K562 (cell line): ENCODE results near the gene RSPH9. TPM values are rescaled to one million over a fixed set of nuclear protein-coding genes. Genes with fewer than 3 reads are reported as not detected.

Experiments used
- ATAC-seq: fragments of 200-7000 bp; cut with Tn5 transposase; 3 replicates; pipeline ENCODE4 v1.9.1; 2020; ENCODE audit warnings: moderate library complexity
- BruUV-seq: library from RNA; stranded (reverse); fragments of 400-500 nt; replicated peaks from 2 replicates; lab custom pipeline; 2021; lab: Mats Ljungman, UMichigan
- CTCF ChIA-PET: fragments of 300-600 bp; formaldehyde crosslinking; extraction: SDS; loops from one replicate; lab custom pipeline; 2021; ENCODE audit warnings: low intra/inter-chr PET ratio; lab: Yijun Ruan, JAX
- POLR2A ChIA-PET: fragments of 300-600, 350-650 bp; sonication (Branson Sonifier 250); formaldehyde crosslinking; extraction: SDS; loops from one replicate; lab custom pipeline; 2021; ENCODE audit warnings: antibody characterized with exemption, inconsistent platforms; lab: Yijun Ruan, JAX
- DNase-seq, 4 experiments: peaks; one replicate each; pipeline versions ENCODE4 v3.0.0 to v3.0.0-alpha.2; 2011 to 2018; ENCODE audit warnings: low spot score in 3 of 4, mixed read lengths in 3 of 4; ENCODE audit errors: extremely low read depth in 1 of 4
- FAIRE-seq: peaks from 2 replicates; lab custom pipeline; 2011; peaks lifted over from hg19 to GRCh38; lab: Jason Lieb, UNC
- H2AFZ ChIP-seq: 2 replicates; pipeline ENCODE4 v1.6.0; 2011; ENCODE audit warnings: low read depth, low read length, control low read depth, inconsistent platforms
- H3K27ac ChIP-seq: fragments of 200-600 bp; 3 replicates; pipeline ENCODE4 v1.8.0; 2011; ENCODE audit warnings: low read depth, mild to moderate bottlenecking, control low read depth, inconsistent platforms, low read length, moderate library complexity, mixed read lengths; ENCODE audit errors: extremely low read depth
- H3K27me3 ChIP-seq, 2 experiments: fragments of 300-600 bp in 1 of 2; 2 replicates in 1 of 2; 3 replicates in 1 of 2; pipeline versions ENCODE4 v1.6.0 to v1.8.0; 2011; ENCODE audit warnings: inconsistent platforms in 2 of 2, low read length in 2 of 2, mild to moderate bottlenecking in 1 of 2, mixed read lengths in 1 of 2, moderate library complexity in 1 of 2; ENCODE audit not compliant: control insufficient read depth in 2 of 2, insufficient read depth in 2 of 2
- H3K36me3 ChIP-seq: fragments of 300-600 bp; 3 replicates; pipeline ENCODE4 v1.8.0; 2011; ENCODE audit warnings: mild to moderate bottlenecking, low read length, inconsistent platforms; ENCODE audit not compliant: control insufficient read depth, insufficient read depth
- H3K4me1 ChIP-seq, 2 experiments: fragments of 200-600 bp in 1 of 2; replicated peaks in 1 of 2; 2 replicates in 1 of 2; 3 replicates in 1 of 2; pipeline versions ENCODE4 v1.5.1 to v1.8.0; 2011; ENCODE audit warnings: inconsistent platforms in 2 of 2, low read length in 2 of 2, mild to moderate bottlenecking in 1 of 2, mixed read lengths in 1 of 2, moderate library complexity in 1 of 2; ENCODE audit not compliant: control insufficient read depth in 2 of 2, insufficient read depth in 2 of 2
- H3K4me2 ChIP-seq: 2 replicates; pipeline ENCODE4 v1.6.1; 2011; ENCODE audit warnings: low read length, control low read depth, inconsistent platforms, mixed read lengths; ENCODE audit not compliant: insufficient read depth
- H3K4me3 ChIP-seq: fragments of 200-600 bp; sonication (generic), shearing (Covaris generic); 2 replicates; pipeline ENCODE4 v1.5.1; 2016; ENCODE audit warnings: control low read depth, inconsistent platforms
- H3K79me2 ChIP-seq: fragments of 200-600 bp; 3 replicates; pipeline ENCODE4 v1.8.0; 2011; ENCODE audit warnings: low read length, inconsistent platforms; ENCODE audit not compliant: control insufficient read depth, insufficient read depth
- H3K9ac ChIP-seq, 2 experiments: 2 replicates each; pipeline versions ENCODE4 v1.6.0 to v1.6.1; 2011; ENCODE audit warnings: low read depth in 2 of 2, low read length in 2 of 2, control low read depth in 1 of 2, inconsistent platforms in 1 of 2, mild to moderate bottlenecking in 1 of 2, mixed read lengths in 1 of 2; ENCODE audit not compliant: insufficient read depth in 1 of 2
- H3K9me1 ChIP-seq: one replicate; pipeline ENCODE4 v1.6.0; 2011; ENCODE audit warnings: inconsistent platforms, mild to moderate bottlenecking, low read length, moderate library complexity; ENCODE audit not compliant: control insufficient read depth, insufficient read depth
- H3K9me3 ChIP-seq: replicated peaks from 2 replicates; pipeline ENCODE4 v1.5.1; 2011; ENCODE audit warnings: low read depth, low read length, inconsistent platforms; ENCODE audit not compliant: control insufficient read depth, insufficient read depth
- H4K20me1 ChIP-seq: replicated peaks from 2 replicates; pipeline ENCODE4 v1.6.1; 2011; ENCODE audit warnings: low read length, inconsistent platforms, mixed read lengths; ENCODE audit not compliant: control insufficient read depth, insufficient read depth
- EHMT2 ChIP-seq: fragments of 450-650 bp; IDR thresholded peaks from 2 replicates; pipeline ENCODE4 v1.6.1; 2018; ENCODE audit warnings: antibody characterized with exemption
- ETS2 ChIP-seq: IDR thresholded peaks from 2 replicates; pipeline ENCODE4 v1.6.1; 2016; ENCODE audit warnings: borderline replicate concordance, missing genetic modification characterization, mild to moderate bottlenecking, moderate library complexity, missing compliant biosample characterization; ENCODE audit not compliant: poor library complexity, severe bottlenecking
- ID3 ChIP-seq, 2 experiments: fragments of 250-450 bp in 1 of 2; fragments of 450-650 bp in 1 of 2; sonication (Bioruptor Pico) in 1 of 2; IDR thresholded peaks; 2 replicates each; pipeline versions ENCODE4 v1.6.1 to v1.8.0; 2016 to 2021; ENCODE audit warnings: mild to moderate bottlenecking in 2 of 2, moderate library complexity in 2 of 2, missing compliant biosample characterization in 1 of 2, missing genetic modification characterization in 1 of 2
- IRF2 ChIP-seq: sonication (generic); formaldehyde crosslinking; IDR thresholded peaks from 2 replicates; pipeline ENCODE4 v1.8.1; 2022; ENCODE audit warnings: mild to moderate bottlenecking, missing genetic modification reagents
- KLF6 ChIP-seq: fragments of 250-450 bp; sonication (Bioruptor Pico); IDR thresholded peaks from 2 replicates; pipeline ENCODE4 v1.4.0; 2020; ENCODE audit warnings: mild to moderate bottlenecking, moderate library complexity, borderline replicate concordance
- POU5F1 ChIP-seq: fragments of 150-350 bp; IDR thresholded peaks from 2 replicates; pipeline ENCODE4 v1.6.1; 2014; ENCODE audit warnings: borderline replicate concordance, low read length, low read depth, mild to moderate bottlenecking; ENCODE audit not compliant: partially characterized antibody
- ZFX ChIP-seq: sonication (generic); formaldehyde crosslinking; IDR thresholded peaks from 2 replicates; pipeline ENCODE4 v1.8.0; 2022; ENCODE audit warnings: mild to moderate bottlenecking, missing genetic modification reagents, moderate library complexity
- WGBS: fragments of 100-300 bp; shearing (Covaris generic); methylation state at CpG from one replicate; pipeline ENCODE4 v1.1.6; 2016; ENCODE audit warnings: low coverage, mixed read lengths; ENCODE audit not compliant: insufficient coverage; ENCODE audit errors: missing lambda C conversion rate; 5-methylcytosine and 5-hydroxymethylcytosine counted together
- in situ Hi-C: fragments of 300-500 bp; cut with MboI; formaldehyde crosslinking; loops from 4 replicates; pipeline ENCODE4 v1.15.0; 2018; ENCODE audit warnings: inconsistent platforms, mixed read lengths
- intact Hi-C: fragments of 100-400 bp; cut with micrococcal nuclease; formaldehyde crosslinking; loops from 2 replicates; pipeline ENCODE4 v1.14.2; 2022
- polyA plus RNA-seq, 8 experiments: library from polyadenylated mRNA; depleted of rRNA in 4 of 8; stranded (reverse) in 5 of 8; unstranded in 3 of 8; fragments of >200 nt; fragmentation: Nextera tagmentation in 2 of 8; fragmentation: Illumina TruSeq in 1 of 8; extraction: Ambion mirVana in 2 of 8; extraction: Trizol in 1 of 8; gene quantifications; 2 replicates each; pipeline versions ENCODE4 v1.2.1 to v1.2.3, GENCODE V29; 2011 to 2014; ENCODE audit warnings: inconsistent platforms in 1 of 8, missing spikeins in 1 of 8
- total RNA-seq, 7 experiments: library from RNA; depleted of rRNA in 6 of 7; stranded (reverse); fragments of >200 nt in 6 of 7; fragmentation: Illumina TruSeq in 2 of 7; extraction: Trizol in 2 of 7; gene quantifications; 2 replicates each; pipeline versions ENCODE4 v1.2.1 to v1.2.3, GENCODE V29; 2011 to 2021; ENCODE audit warnings: low replicate concordance in 1 of 7

RSPH9 gene
- total and polyA plus RNA-seq, 9 of the 15 experiments (the other 6 are each of a cell fraction or from before 2014, with no cell fraction given) = 0.05 to 0.60 (median 0.39) TPM; not detected in 6

DNA sequence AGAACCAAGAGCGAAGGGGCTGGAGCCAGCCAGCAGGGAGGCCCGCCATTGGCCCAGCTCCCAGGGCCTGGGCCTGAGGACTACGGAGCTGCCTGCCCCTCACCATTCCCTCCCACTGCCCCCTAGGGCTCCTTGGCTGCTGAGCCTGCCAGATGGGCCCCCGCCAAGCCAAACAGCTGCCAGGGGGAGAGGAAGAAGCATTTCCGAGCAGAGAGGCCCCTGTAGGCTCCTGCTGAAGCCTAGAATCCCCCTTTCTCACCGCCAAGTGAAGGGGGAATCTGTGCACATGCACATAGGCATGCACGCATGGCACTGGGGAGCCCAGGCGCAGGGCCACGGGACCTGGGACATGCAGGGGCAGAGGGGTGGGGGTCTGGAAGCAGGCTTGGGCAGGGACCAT is 71.3 kb downstream of the RSPH9 start:
- Histone ChIP-seq H3K79me2 (no peaks in the 10 kb centered on the region), H4K20me1 (no peaks in the 10 kb centered on the region), H3K36me3 (no peaks in the 10 kb centered on the region), H3K9me3 (no peaks in the 10 kb centered on the region), H2AFZ (no peak overlapping the region), H3K9me1 (no peaks in the 10 kb centered on the region), H3K4me2 (no peak overlapping the region), H3K9ac (peak overlapping the region in 1 of 2 experiments; percentile 37; a peak in 2 of 4 replicates), H3K27ac (no peak overlapping the region), H3K4me3 (no peak overlapping the region), H3K4me1 (peaks cover 26 to 28% of the 10 kb centered on the region in 2 experiments), H3K27me3 (no peaks in the 10 kb centered on the region)
- FAIRE-seq = no peak
- DNase-seq = no peak
- intact Hi-C loops = no loop called here
- no TSS peak for BruUV-seq
- WGBS = 53% methylated on average over 9 of the region's 9 CpGs
- in situ Hi-C loops = no loop called here
- TF ChIP-seq IRF2 (CRISPR knock-in tag) = no peak
- no peak for TF ChIP-seq KLF6
- no peak for TF ChIP-seq ETS2
- TF ChIP-seq ZFX (CRISPR knock-in tag) = peak; percentile 22; the same call in 1 of the 2 replicates
- no peak for ATAC-seq
- ChIA-PET CTCF (no interaction called here), POLR2A (interaction anchor here (0.6 to 2.9 kb wide), 4 partner anchors 9 to 557 kb away, joined by 3 to 17 read pairs (median 4); partner anchors contain the start of gene GTPBP2)

DNA sequence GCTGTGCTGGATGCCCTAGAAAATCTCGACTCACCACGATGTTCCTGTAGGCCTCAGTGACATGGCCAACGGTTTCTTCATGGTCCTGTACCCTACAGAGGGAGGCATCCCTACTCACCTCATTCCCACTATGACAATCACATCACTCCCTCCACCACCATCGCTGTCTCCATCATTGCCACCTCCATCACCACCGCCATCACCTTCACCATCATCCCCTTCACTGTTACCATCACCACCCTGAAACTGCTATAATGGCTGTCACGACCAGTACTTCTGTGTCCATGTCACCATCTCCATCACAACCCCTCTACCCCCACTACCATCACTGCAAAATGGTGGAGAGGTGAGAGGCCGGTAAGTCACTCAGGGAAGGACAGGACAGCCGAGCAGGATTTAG is 72.6 kb downstream of the RSPH9 start:
- intact Hi-C loops = no loop called here
- Histone ChIP-seq H3K4me2 (no peak overlapping the region), H3K36me3 (no peaks in the 10 kb centered on the region), H3K79me2 (no peaks in the 10 kb centered on the region), H3K27ac (no peak overlapping the region)
- 38% methylated on average over 8 of the region's 8 CpGs for WGBS
- TF ChIP-seq ID3 (CRISPR knock-in tag; IDR thresholded peaks at IDR 0.05) (no peak), ID3 (tag; IDR thresholded peaks at IDR 0.05) (peak; percentile 38; the same call in 1 of the 2 replicates), POU5F1 (no peak), EHMT2 (peak; percentile 74; the same call in 1 of the 2 replicates)
- TF ChIP-seq, all 486 proteins: peak for 2
- Histone ChIP-seq H3K4me3 (no peak overlapping the region), H4K20me1 (no peaks in the 10 kb centered on the region), H3K9ac (no peak overlapping the region), H3K4me1 (peaks cover 26 to 28% of the 10 kb centered on the region in 2 experiments), H3K27me3 (no peaks in the 10 kb centered on the region), H3K9me3 (no peaks in the 10 kb centered on the region), H3K9me1 (no peaks in the 10 kb centered on the region), H2AFZ (peak overlapping the region; percentile 50; the same call in 1 of the 2 replicates)
- ATAC-seq = no peak
- FAIRE-seq = no peak
- ChIA-PET POLR2A (no interaction called here), CTCF (no interaction called here)
- DNase-seq = no peak
- in situ Hi-C loops = no loop called here
- no TSS peak for BruUV-seq
